GM19193 (cell line): Measurements from ENCODE around the gene CALCR.

Experiments used
- POLR2A ChIP-seq: IDR thresholded peaks from 4 replicates; pipeline ENCODE4 v1.6.1; 2011; ENCODE audit not compliant: insufficient read depth, insufficient read length; ENCODE audit errors: extremely low read depth

The CALCR gene

DNA sequence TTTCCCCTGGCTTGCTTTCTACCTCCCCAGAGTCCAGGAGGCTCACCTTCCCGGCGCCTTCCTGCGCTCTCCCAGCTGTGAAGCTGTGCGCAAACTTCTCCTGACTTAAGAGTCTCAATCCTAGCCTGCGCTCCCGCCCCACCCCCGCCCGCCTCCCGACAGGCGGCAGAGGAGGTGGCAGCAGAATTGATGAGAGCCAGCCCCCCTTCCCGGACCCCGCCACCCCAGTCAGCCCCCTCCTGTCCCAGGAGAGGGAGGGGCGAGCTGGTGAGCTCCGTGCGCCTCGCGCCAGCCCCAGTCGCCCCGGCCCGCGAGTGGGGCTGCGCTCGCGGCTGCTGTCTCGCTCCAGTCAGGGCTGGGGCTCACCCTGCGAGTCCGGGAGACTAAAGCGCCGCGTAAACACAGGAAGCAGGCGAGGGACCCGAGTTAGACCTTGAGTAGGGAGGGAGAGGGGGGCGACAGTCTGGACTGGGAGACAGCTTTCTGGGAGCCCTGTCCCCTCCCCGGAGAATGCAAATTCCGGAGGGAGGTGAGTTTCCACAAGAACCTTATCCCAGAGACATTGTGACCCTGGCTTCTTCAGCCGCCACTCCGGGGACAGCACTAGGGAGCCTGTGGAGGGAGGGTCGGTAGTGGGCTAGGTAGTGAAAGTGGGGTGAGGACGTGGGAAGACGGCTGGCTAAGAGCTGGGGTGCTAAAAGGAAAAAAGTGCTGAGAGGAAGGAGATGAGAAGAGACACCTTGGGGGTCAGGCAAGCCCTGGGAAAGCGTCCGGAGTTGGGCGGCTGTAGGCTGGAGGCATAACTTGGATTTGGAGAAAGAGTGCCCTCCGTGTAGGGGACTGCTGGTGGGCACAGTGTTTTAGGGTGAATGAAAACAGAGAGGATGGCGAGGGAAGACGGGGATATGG is at the start of gene CALCR:
TSS of gene CALCR (minus strand) at position 79 of the 909 bp plus-strand sequence. CDS start 87,743 bp downstream, outside the sequence.
- TF ChIP-seq POLR2A, result no peak

- TF ChIP-seq POLR2A, result no peak
Measured at GRCh38 chr7:93623816-93624215, 49.3 kb upstream of the CALCR start.

DNA sequence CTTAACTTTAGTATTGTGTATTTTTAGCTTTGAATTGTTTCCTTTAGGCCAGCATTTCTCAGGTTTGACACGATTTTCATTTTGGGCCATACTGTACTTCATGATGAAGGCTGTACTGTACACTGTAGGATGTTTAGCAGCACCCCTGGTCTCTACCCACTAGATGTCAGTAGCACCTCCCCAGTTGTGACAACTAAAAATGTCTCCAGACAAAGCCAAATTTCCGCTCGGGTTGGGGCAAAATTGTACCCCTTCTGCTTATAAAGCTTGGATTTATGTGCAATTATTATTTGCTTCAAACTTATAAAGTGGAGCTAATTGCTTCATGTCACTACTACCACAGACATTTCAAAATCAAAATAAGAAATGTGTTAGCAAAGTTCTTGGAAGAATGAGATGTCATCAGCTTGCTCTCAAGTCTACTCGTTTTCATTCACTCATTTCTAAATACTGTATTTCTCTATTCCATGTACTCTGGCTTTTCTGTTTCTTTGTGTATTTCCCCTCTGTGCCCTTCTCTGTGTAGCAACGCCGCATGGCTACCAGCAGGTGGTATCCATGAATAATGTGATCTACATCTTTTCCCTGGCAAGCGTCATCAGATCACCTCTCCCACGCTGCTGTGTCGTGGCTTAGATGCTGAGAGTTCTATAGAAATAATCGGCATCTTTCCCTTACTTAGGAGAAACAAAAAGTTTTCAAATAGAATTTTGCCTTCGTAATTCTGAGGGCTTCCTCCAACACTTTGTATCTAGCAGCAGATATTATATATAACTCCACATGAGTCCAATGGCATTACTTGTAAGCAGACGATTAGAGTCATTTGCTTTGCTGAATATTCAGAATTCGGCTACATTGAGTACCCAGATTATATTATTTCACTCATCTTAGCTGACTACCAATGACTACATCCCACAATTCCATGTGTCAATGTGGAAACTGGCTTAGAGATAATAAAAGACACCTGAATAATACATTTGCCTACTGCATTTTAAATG is 47.8 kb upstream of the CALCR start:
- TF ChIP-seq POLR2A, result no peak

GRCh38 chr7:93620864-93621263 is 46.3 kb upstream of the CALCR start:
- TF ChIP-seq POLR2A, result no peak

DNA sequence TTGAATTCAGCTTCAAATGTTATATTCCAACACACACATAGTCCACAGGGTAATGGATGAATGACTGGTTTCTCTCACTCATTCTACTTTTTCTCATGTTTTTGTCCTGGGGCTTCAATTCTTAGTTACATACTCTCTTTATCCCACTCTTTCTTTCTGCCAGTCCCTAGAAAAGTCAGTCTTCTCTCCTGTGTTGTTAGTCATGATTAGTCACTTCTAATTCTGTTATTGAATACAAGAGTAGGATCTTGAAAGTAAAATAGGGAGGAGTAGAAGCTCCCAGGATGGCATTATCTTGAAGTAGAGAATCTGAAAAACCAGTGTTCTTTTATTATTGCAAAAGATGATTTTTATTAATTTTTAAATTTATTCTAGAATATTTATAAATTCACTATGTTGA is 45.5 kb upstream of the CALCR start:
- TF ChIP-seq POLR2A, result no peak

GRCh38 chr7:93601363-93601762 is 26.8 kb upstream of the CALCR start:
- no peak for TF ChIP-seq POLR2A

DNA sequence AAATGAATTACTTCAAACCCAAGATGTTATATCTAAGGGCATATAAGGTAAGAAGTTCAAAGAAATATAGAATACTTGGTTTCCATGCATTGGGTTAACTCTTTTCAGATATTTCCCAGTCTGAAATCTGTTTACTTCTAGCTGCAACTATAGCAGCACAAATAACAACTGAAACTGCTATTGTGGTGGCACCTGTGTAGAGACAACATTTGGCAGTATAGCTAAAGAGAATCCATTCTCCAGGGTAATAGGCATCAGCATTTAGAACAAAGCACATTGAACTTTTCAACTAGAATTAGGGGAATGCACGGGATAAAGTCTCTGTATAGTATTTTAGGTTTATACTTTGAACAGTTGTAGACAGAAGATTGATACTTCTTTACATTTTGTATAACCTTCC is 19.7 kb upstream of the CALCR start:
- no peak for TF ChIP-seq POLR2A

DNA sequence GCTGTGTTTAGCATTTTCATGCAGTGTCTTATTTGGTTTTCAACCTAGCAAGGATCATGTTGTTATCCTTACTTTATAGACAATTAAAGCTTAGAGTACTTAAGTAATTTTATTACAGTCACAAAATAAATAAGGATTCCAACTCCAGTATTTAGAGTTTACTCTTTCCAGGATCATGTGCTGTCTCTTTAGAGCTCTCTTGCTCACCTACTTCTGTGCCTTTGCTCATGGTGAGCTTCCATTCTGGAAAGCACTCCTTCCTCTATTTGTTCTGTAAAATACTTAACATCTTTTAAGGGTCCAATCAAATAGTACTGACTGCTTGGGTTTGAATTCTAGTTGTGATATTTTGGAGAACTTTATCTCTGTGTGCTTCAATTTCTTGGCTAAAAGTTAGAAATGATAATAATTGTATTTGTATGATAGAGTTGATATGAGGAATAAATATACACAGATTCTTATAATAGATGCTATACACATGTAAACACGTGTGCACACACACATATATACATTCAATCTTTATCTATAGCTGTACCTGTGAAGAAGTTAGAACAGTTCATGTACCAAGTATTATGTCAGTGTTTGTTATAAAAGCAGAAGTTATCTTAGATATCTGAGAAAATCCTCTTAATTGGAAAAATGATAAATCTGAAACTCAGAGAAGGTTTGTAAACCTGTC is 18.2 kb upstream of the CALCR start:
- no peak for TF ChIP-seq POLR2A

DNA sequence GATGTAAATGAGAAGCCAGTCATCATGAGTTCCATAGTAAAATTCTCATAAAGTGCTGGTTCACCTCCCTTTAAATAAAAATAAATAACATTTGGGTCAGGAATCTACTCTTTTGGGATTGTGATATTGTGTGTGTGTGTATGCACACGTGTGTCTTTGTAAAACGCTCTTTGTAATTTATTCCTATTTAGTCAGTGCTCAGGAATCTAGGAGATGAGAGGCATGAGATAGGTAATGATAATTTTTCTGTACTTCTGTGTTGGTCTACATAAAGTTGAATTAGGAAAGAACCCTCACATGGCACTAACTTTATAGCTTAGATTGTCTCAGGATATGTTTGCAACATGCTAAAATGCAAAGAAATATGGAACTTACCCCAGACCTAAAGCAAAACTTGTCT is 4.9 kb upstream of the CALCR start:
- TF ChIP-seq POLR2A, result no peak

DNA sequence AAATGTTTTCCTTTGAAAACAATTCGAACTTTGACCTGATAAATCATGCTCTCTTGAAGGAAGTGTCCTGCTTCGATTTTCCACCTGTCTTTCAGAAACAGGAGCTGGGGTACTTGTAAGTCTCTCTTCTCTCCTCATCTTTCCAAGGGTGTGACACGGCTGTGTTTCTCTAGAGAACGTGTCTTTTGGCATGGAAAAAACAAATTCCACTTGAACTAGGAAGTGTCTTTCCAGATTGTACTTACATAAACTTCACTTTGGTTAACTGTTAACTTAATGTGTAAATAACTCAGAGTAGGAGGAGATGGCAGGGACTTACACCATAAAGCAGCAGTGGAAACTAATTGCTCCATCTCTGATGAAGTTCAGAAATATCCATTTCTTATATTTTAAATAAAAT is 4.2 kb upstream of the CALCR start:
- no peak for TF ChIP-seq POLR2A

DNA sequence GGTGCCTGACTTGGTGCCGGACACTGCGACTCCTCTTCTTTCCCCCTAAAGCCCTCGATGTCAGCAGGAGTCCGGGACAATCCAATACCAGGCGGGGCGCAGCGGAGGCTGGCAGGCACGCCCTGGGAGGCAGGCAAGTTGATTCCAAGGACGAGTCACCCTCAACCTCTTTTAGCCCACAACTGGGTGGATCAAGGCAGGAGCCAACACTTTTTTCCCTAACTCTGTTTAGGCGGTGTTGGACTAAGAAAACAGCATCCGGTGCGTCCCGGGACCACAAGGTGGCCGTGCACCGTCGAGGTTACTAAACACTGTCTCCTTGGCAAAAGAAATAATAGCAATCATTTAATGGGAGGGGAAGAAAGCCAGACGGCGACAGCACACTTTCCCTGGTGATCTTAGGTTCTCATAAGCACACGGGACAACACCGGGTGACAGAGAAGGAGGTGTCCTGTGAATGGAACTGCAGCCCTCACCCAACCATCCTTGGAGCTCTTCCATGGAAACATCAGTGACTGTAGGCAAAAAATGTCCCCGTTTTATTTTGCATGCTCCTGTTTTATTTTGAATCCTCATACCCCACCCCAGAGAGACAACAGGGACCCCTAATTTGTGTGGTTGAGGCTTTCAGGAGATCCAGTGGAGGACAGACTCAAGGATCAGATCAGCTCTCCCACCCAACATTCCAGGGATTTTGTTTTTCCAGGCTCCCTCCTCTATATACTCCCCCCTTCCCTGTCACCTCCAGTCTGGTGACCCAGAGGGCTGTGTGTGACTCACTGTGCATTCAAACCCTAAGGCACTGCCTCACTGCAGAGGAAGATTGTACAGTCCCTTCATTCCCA is 1.3 kb upstream of the CALCR start:
- no peak for TF ChIP-seq POLR2A

- no peak for TF ChIP-seq POLR2A
Measured at GRCh38 chr7:93574269-93574645, 267 bp downstream of the CALCR start.

DNA sequence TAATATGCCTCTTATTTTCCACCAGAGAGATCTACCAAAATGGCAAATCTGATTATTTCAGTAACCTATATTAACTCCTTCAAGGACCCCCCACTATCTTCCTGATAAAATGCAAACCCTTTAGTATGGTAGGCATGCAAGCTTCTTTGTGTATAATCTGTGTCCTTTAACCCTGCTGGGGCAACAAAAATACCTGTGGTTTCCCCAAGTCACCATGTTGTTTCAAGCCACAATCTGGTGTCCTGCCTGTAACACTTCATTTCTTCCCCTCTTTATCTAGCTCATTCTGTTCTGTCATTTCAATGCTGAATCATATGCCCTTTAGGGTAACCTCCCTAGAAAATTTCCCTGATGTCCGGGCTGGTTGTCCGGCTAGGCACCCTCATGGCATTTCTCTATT is 5.3 kb downstream of the CALCR start:
- TF ChIP-seq POLR2A, result no peak

DNA sequence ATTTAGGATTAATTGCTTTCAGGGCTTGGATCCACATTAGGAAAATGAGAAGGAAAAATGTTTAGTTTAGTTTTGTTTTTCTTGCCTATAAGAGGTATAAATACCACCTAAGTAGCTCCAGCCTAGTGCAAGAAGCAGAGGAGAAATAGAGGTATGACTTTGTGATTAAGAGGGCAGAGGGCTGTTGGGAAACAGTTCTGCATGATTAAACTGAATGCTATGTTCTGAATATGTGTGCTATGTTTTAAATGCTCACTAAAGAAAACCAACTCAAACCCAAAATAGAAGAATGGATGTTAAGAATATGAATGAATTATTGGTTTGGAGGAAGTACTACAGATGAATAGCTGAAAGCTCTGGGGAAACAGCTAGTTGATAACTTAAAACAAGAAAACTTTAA is 7.6 kb downstream of the CALCR start:
- no peak for TF ChIP-seq POLR2A
